Hepatocyte (in vitro differentiated cells): ENCODE data around the gene SELENOV. TPM values are rescaled to one million over a fixed set of nuclear protein-coding genes. Genes with fewer than 3 reads are reported as not detected.

Experiments
- polyA plus RNA-seq: library from polyadenylated mRNA; unstranded; fragments of >200 nt; fragmentation: Nextera tagmentation; extraction: Ambion mirVana; gene quantifications from 2 replicates; pipeline ENCODE4 v1.2.1, GENCODE V29; 2016
- total RNA-seq: library from RNA; depleted of rRNA; stranded (reverse); fragments of >200 nt; gene quantifications from 2 replicates; pipeline ENCODE4 v1.2.3, GENCODE V29; 2014

SELENOV gene
- total and polyA plus RNA-seq, 2 experiments from 2014 or later, result 0.50 to 0.98 TPM

Other genes starting within 250 kb of the SELENOV start
- gene IFNL2, start 246.7 kb upstream of the SELENOV start, total RNA-seq, result not detected in 2 replicates
- not detected in 2 replicates for gene IFNL2, start 246.7 kb upstream of the SELENOV start, polyA plus RNA-seq
- gene IFNL1, start 218.7 kb upstream of the SELENOV start, total RNA-seq, result not detected in 2 replicates
- not detected in 2 replicates for gene IFNL1, start 218.7 kb upstream of the SELENOV start, polyA plus RNA-seq
- gene LRFN1, start 194.3 kb upstream of the SELENOV start, total RNA-seq, result 1.1 and 2.4 TPM in 2 replicates
- gene LRFN1, start 194.3 kb upstream of the SELENOV start, polyA plus RNA-seq, result 5.6 and 6.1 TPM in 2 replicates
- 0.32 TPM in 1 of 2 replicates, not detected in the other for gene GMFG, start 179.1 kb upstream of the SELENOV start, total RNA-seq
- gene GMFG, start 179.1 kb upstream of the SELENOV start, polyA plus RNA-seq, result 0.86 and 2.9 TPM in 2 replicates
- gene SAMD4B, start 172.7 kb upstream of the SELENOV start, total RNA-seq, result 39.2 and 54.8 TPM in 2 replicates
- gene SAMD4B, start 172.7 kb upstream of the SELENOV start, polyA plus RNA-seq, result 61.0 and 66.5 TPM in 2 replicates
- gene PAF1, start 124.0 kb upstream of the SELENOV start, total RNA-seq, result 30.4 and 42.5 TPM in 2 replicates
- gene PAF1, start 124.0 kb upstream of the SELENOV start, polyA plus RNA-seq, result 53.5 and 54.4 TPM in 2 replicates
- gene MED29, start 123.8 kb upstream of the SELENOV start, total RNA-seq, result 18.9 and 21.4 TPM in 2 replicates
- 27.9 and 38.6 TPM in 2 replicates for gene MED29, start 123.8 kb upstream of the SELENOV start, polyA plus RNA-seq
- gene ZFP36, start 108.3 kb upstream of the SELENOV start, total RNA-seq, result 72.9 and 95.8 TPM in 2 replicates
- 1,034 and 1,087 TPM in 2 replicates for gene ZFP36, start 108.3 kb upstream of the SELENOV start, polyA plus RNA-seq
- gene PLEKHG2, start 102.5 kb upstream of the SELENOV start, total RNA-seq, result 17.7 and 25.3 TPM in 2 replicates
- gene PLEKHG2, start 102.5 kb upstream of the SELENOV start, polyA plus RNA-seq, result 34.0 and 44.0 TPM in 2 replicates
- 63.8 and 115 TPM in 2 replicates for gene RPS16, start 79.2 kb upstream of the SELENOV start, total RNA-seq
- gene RPS16, start 79.2 kb upstream of the SELENOV start, polyA plus RNA-seq, result 409 and 411 TPM in 2 replicates
- gene SUPT5H, start 69.6 kb upstream of the SELENOV start, total RNA-seq, result 63.7 and 71.6 TPM in 2 replicates
- 184 and 213 TPM in 2 replicates for gene SUPT5H, start 69.6 kb upstream of the SELENOV start, polyA plus RNA-seq
- gene TIMM50, start 34.3 kb upstream of the SELENOV start, total RNA-seq, result 53.1 and 57.2 TPM in 2 replicates
- 56.4 and 61.7 TPM in 2 replicates for gene TIMM50, start 34.3 kb upstream of the SELENOV start, polyA plus RNA-seq
- gene DLL3, start 16.2 kb upstream of the SELENOV start, total RNA-seq, result 0.16 and 1.6 TPM in 2 replicates
- gene DLL3, start 16.2 kb upstream of the SELENOV start, polyA plus RNA-seq, result 1.1 and 1.3 TPM in 2 replicates
- 3.4 and 3.7 TPM in 2 replicates for gene EID2B, start 17.7 kb downstream of the SELENOV start, total RNA-seq
- 1.0 and 2.2 TPM in 2 replicates for gene EID2B, start 17.7 kb downstream of the SELENOV start, polyA plus RNA-seq
- gene EID2, start 25.0 kb downstream of the SELENOV start, total RNA-seq, result 13.6 and 18.6 TPM in 2 replicates
- 29.3 and 34.8 TPM in 2 replicates for gene EID2, start 25.0 kb downstream of the SELENOV start, polyA plus RNA-seq
- not detected in 2 replicates for gene LGALS13, start 87.4 kb downstream of the SELENOV start, total RNA-seq
- not detected in 2 replicates for gene LGALS13, start 87.4 kb downstream of the SELENOV start, polyA plus RNA-seq
- not detected in 2 replicates for gene LGALS16, start 140.8 kb downstream of the SELENOV start, total RNA-seq
- gene LGALS16, start 140.8 kb downstream of the SELENOV start, polyA plus RNA-seq, result not detected in 2 replicates
- gene LGALS14, start 189.3 kb downstream of the SELENOV start, total RNA-seq, result 0.88 and 1.2 TPM in 2 replicates
- gene LGALS14, start 189.3 kb downstream of the SELENOV start, polyA plus RNA-seq, result 1.3 TPM in 1 of 2 replicates, not detected in the other
- gene CLC, start 222.9 kb downstream of the SELENOV start, total RNA-seq, result not detected in 2 replicates
- not detected in 2 replicates for gene CLC, start 222.9 kb downstream of the SELENOV start, polyA plus RNA-seq